Fibroblast of lung (primary cell): ENCODE measurements around the gene CYS1.

Source experiments
- CTCF ChIP-seq, 2 donors: IDR thresholded peaks in 1 of 2; conservative IDR thresholded peaks in 1 of 2; 1 replicate in 1 of 2; 2 replicates in 1 of 2; pipeline ENCODE4 v1.5.1; 2011 to 2012; ENCODE audit warnings: low read length in 2 of 2, control low read depth in 1 of 2, inconsistent platforms in 1 of 2, low read depth in 1 of 2, mild to moderate bottlenecking in 1 of 2
- EZH2 ChIP-seq: IDR thresholded peaks from 2 replicates; pipeline ENCODE4 v1.5.1; 2012; ENCODE audit warnings: low read length, control low read depth, mild to moderate bottlenecking; ENCODE audit errors: missing control alignments

- TF ChIP-seq CTCF (conservative IDR thresholded peaks at IDR 0.05 in 1 of 2, IDR thresholded peaks at IDR 0.05 in 1 of 2; ENCODE audit: low read depth in 1 of 2, low read length in 2 of 2) (no peak), EZH2 (no peak)
These were observed 36.8 kb downstream of the CYS1 start, which contains the start of gene KLF11 for GRCh38 chr2:10043256-10043905.
